ENCODE measurements around the gene KRT15. TPM values are rescaled to one million over a fixed set of nuclear protein-coding genes. Genes with fewer than 3 reads are reported as not detected.

Gene KRT15
- total RNA-seq, 1 experiment from 2014 or later: 0.55 TPM

GRCh38 chr17:41464682-41465081, 54.0 kb downstream of the KRT15 start:
- peaks cover 5% of the 10 kb centered on the region for H3K27me3 Mint-ChIP-seq (ENCODE audit: low read depth)
- TF ChIP-seq ZNF317 (CRISPR knock-in tag; IDR thresholded peaks at IDR 0.05; ENCODE audit: borderline replicate concordance, low read depth) (no peak), FOXJ3 (CRISPR knock-in tag; IDR thresholded peaks at IDR 0.05; ENCODE audit: borderline replicate concordance) (no peak), EMX1 (CRISPR knock-in tag; IDR thresholded peaks at IDR 0.05) (no peak), CREM (CRISPR knock-in tag; IDR thresholded peaks at IDR 0.05) (no peak), ERG (CRISPR knock-in tag; IDR thresholded peaks at IDR 0.05) (no peak), HMGA2 (CRISPR knock-in tag; IDR thresholded peaks at IDR 0.05) (no peak), ATF1 (CRISPR knock-in tag; IDR thresholded peaks at IDR 0.05) (no peak), CTCF (IDR thresholded peaks at IDR 0.05) (no peak), OVOL2 (CRISPR knock-in tag; IDR thresholded peaks at IDR 0.05; ENCODE audit: borderline replicate concordance) (no peak), SMAD4 (CRISPR knock-in tag; IDR thresholded peaks at IDR 0.05) (no peak), ZBTB21 (CRISPR knock-in tag; IDR thresholded peaks at IDR 0.05; ENCODE audit: borderline replicate concordance) (no peak), ZNF121 (CRISPR knock-in tag; IDR thresholded peaks at IDR 0.05) (no peak), HMGXB4 (CRISPR knock-in tag; IDR thresholded peaks at IDR 0.05) (no peak), USF1 (CRISPR knock-in tag; IDR thresholded peaks at IDR 0.05) (no peak), ZBTB43 (CRISPR knock-in tag; IDR thresholded peaks at IDR 0.05) (no peak), E2F1 (CRISPR knock-in tag; IDR thresholded peaks at IDR 0.05) (no peak), ATF6 (CRISPR knock-in tag; IDR thresholded peaks at IDR 0.05) (no peak), TP53 (CRISPR knock-in tag; IDR thresholded peaks at IDR 0.05) (no peak)
- no peak overlapping the region for H3K4me3 Mint-ChIP-seq
- no peak for DNase-seq (ENCODE audit: low spot score)
- no peak for ATAC-seq
- ChIA-PET POLR2A (no interaction called here), CTCF (interaction anchor here (1.3 to 1.6 kb wide), 2 partner anchors 84 to 198 kb away, joined by 4 to 6 read pairs; no protein-coding TSS in a partner anchor)
- H3K4me1 Mint-ChIP-seq: no peaks in the 10 kb centered on the region
- H3K27ac Mint-ChIP-seq: no peak overlapping the region
- H3K36me3 Mint-ChIP-seq: no peaks in the 10 kb centered on the region
- H3K9me3 Mint-ChIP-seq: peaks cover 16% of the 10 kb centered on the region

All from WTC11 (cell line).